NCI-H774 (cell line): ENCODE measurements around the gene RFX6.
"Not testable (repeated sequence)": the region's sequence is repeated elsewhere in the genome, so short reads cannot be mapped to it uniquely, and the experiment has no call there.

ENCODE experiments used
- DNase-seq: peaks from one replicate; lab custom pipeline; 2025; lab: John Stamatoyannopoulos, UW

RFX6 gene

GRCh38 chr6:116876635-116877611 is at the start of gene RFX6:
RFX6 (plus strand) TSS chr6:116877242; CDS start chr6:116877276, 34 bp downstream.
- peak; percentile 65 for DNase-seq

- DNase-seq, result no peak
Observed at GRCh38 chr6:116827561-116828240, 49.3 kb upstream of the RFX6 start.

- DNase-seq, result no peak
Observed at GRCh38 chr6:116828983-116829382, 48.1 kb upstream of the RFX6 start, which contains the start of gene GPRC6A. GPRC6A (minus strand) TSS chr6:116829083; CDS start chr6:116829013, 70 bp downstream.

- not testable (repeated sequence) for DNase-seq
Observed at GRCh38 chr6:116834526-116834925, 42.5 kb upstream of the RFX6 start.

GRCh38 chr6:116836606-116837342 is 40.3 kb upstream of the RFX6 start:
- peak; percentile 89 for DNase-seq

- no peak for DNase-seq
Observed at GRCh38 chr6:116840091-116840490, 37.0 kb upstream of the RFX6 start.

- no peak for DNase-seq
Observed at GRCh38 chr6:116842459-116842858, 34.6 kb upstream of the RFX6 start.

- DNase-seq, result peak; percentile 77
Observed at GRCh38 chr6:116847227-116847626, 29.8 kb upstream of the RFX6 start.

GRCh38 chr6:116858060-116858459 is 19.0 kb upstream of the RFX6 start:
- no peak for DNase-seq

- no peak for DNase-seq
Observed at GRCh38 chr6:116859264-116859663, 17.8 kb upstream of the RFX6 start.

GRCh38 chr6:116866281-116866871 is 10.7 kb upstream of the RFX6 start:
- peak; percentile 24 for DNase-seq

- no peak for DNase-seq
Observed at GRCh38 chr6:116872771-116873170, 4.3 kb upstream of the RFX6 start.

GRCh38 chr6:116876107-116876506 is 935 bp upstream of the RFX6 start:
- no peak for DNase-seq

GRCh38 chr6:116877743-116878142 is 701 bp downstream of the RFX6 start:
- DNase-seq, result no peak

GRCh38 chr6:116881236-116881635 is 4.2 kb downstream of the RFX6 start:
- DNase-seq, result no peak

- no peak for DNase-seq
Observed at GRCh38 chr6:116883005-116883404, 6.0 kb downstream of the RFX6 start.

- DNase-seq, result no peak
Observed at GRCh38 chr6:116884530-116884929, 7.5 kb downstream of the RFX6 start.

GRCh38 chr6:116887168-116887567 is 10.1 kb downstream of the RFX6 start:
- DNase-seq, result no peak

- DNase-seq, result no peak
Observed at GRCh38 chr6:116887894-116888293, 10.9 kb downstream of the RFX6 start.

GRCh38 chr6:116888732-116889360 is 11.8 kb downstream of the RFX6 start:
- no peak for DNase-seq

- no peak for DNase-seq
Observed at GRCh38 chr6:116894669-116895068, 17.6 kb downstream of the RFX6 start.
